HuH-7.5 (cell line): Measurements from ENCODE around the gene VMO1.

Experiments used
- DNase-seq: peaks from one replicate; pipeline ENCODE4 v3.0.0; 2011; ENCODE audit warnings: low spot score

Gene VMO1

DNA sequence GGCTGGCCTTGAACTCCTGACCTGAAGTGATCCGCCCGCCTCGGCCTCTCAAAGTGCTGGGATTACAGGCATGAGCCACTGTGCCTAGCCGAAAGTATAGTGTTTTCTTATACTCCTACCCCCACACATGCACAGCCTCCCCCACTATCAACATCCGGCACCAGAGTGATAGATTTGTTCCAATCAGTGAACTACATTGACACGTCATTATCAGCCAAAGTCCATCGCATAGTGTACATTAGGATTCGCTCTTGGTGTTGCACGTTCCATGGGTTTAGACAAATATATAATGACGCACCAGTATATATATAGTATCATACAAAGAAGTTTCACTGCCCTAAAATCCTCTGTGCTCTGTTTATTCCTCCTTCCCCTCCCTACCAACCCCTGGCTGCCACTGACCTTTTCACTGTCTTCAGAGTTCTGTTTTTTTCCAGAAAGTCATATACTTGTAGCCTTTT lies 26.4 kb downstream of the VMO1 start:
- peak; percentile 35 for DNase-seq

DNA sequence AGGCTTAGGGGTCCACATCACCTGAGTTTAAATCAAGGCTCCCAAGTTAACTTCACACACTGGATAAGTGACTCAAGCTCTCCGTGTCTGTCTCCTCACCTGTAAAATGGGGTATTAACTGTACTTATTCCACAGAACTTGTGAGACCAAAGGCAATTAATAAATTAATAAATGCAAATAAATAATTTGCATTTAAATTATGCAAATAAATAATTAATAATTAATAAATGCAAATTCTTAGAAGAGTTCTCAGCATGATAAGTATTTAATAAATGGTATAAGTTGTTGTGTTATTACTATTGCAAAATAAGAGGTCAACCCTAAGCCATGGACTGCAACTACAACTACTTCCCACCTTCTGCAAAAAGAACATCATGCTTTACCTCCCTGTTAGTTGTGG lies 32.8 kb downstream of the VMO1 start:
- DNase-seq: no peak

DNA sequence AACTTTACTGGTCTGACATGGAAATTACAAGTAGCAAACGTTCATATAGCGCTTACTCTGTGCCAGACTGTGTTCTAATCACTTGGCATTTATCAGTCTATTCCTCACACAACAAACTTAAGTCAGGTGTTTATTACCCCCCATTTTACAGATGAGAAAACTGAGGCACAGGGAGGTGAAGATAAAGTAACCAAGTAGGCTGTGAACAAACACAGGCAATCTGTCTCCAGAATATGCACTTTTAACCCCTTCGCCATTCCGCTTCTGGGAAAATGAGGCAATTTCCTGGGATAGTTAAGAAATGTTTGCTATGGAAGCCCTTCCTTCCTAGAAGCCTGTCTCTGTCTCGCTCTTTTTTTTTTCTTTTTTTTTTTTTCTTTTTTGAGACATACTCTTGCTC lies 34.2 kb downstream of the VMO1 start:
- DNase-seq: no peak

DNA sequence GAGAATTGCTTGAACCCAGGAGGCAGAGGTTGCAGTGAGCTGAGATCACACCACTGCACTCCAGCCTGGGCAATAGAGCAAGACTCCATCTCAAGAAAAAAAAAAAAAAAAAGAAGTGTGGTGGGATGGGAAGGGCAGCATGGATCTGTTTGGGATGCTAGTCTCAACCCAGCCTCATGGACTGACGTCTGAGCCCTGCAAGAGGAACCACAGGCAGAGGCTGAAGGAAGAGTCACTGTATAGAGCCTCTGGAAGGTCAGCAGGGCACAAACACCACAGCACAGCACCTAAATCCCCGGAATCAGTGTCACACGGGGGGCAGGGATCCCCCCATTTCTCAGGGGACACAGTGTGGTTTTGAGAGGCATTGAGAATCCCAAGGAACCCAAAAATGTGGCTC lies 35.6 kb downstream of the VMO1 start:
- no peak for DNase-seq

DNA sequence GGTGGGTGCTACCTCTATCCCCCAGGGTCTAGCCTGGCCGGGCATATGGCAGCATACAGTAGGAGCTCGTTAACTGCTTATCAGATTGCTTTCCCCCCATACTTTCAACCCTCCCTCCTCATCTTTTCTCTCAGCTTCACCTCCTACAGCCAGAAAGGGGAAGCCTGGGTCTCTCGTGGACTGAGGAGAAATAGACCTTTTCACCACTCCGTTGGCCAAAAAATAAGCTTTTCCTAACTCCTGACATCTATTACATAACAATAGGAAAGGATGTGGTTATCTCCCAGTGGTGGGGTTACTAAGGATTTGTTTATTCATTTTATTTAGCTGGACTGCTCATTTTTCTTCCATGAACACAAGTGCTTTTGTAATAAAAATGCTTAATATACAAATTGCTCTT lies 37.5 kb downstream of the VMO1 start:
- DNase-seq: no peak

DNA sequence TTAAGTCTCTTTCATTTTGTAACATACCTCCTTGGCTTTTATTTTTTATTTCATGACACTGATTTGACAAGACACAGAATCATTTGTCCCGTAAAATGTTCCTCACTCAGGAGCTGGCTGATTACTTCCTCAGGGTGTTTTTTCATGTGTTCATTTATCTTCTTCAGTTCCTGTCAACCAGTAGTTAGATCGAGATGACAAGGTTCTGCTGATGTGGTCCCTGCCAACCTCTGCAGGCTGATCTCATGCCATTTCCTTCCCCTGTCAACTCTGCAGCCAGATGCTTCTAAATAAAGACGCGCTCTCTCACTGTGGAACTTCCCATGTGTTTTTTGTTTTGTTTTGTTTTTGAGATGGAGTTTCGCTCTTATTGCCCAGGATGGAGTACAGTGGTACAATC lies 38.3 kb downstream of the VMO1 start:
- no peak for DNase-seq

DNA sequence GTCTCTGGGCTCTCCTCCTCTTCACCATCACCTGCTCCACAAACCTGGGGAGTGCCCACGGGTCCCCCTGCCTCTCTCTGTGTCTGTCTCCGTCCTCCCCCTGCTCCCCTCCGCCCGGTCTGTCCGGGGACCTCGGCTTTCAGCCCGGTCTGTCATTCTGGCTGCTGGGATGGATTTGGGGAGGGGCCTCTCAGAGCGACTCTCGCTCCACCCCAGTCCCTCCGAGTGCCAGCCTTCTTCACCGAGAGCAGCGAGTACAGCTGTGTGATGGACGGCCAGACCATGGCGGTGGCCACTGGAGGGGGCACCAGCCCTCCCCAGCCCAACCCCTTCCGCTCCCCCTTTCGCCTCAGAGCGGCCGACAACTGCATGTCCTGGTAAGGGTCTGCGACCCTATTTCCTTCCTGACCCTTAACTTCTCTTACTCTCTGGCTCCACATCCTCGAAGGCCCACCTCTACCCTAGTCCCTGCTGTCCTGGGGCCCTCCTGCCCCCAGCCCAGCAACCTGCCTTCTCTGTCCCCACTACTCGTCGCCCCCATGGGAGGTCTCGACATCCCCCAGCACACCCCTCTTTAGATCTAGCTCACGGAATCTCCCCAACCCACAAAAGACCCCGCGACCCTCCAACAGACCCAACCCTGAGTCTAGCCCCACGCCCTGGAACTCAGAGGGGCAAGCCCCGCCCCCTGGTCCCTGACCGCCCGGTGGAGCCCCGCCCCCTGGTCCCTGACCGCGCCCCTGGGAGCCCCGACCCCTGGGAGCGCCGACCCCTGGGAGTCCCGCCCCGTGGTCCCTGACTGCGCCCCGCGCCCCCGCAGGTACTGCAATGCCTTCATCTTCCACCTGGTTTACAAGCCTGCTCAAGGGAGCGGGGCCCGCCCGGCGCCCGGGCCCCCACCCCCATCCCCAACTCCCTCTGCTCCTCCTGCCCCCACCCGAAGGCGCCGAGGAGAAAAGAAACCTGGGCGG lies 40.9 kb downstream of the VMO1 start:
- DNase-seq: peak; percentile 37

DNA sequence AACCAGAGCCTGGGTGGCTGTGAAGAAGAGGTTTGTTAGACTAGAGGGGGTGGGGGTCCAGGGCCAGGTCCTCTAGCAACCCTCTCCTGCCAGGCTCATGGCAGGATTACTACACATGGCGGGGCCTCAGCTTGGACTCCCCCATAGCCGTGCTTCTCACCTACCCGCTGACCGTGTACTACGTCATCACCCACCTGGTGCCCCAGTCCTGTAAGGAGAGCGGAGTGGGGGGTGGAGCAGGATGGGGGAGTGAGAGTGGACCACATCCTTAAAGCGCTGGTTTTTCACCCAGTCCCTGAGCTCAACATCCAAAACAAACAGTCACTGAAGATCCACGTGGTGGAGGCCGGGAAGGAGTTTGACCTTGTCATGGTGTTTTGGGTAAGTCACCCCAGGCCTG lies 42.3 kb downstream of the VMO1 start:
- DNase-seq: no peak

DNA sequence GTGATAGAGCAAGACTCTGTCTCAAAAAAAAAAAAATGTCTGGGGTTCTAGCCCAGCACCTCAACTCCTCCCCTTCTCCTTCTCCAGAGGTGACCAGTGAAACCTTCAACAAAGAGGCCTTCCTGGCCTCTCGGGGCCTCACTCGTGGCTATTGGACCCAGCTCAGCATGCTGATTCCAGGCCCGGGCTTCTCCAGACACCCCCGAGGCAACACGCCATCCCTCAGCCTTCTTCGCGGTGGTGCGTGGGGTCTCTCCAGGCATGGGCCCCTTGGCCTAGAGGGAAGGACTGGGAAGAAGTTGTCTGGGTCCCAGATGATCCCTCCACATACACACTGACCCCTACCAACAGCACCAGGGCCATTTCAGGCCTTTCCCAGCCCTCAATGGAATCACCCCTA lies 42.9 kb downstream of the VMO1 start:
- no peak for DNase-seq

DNA sequence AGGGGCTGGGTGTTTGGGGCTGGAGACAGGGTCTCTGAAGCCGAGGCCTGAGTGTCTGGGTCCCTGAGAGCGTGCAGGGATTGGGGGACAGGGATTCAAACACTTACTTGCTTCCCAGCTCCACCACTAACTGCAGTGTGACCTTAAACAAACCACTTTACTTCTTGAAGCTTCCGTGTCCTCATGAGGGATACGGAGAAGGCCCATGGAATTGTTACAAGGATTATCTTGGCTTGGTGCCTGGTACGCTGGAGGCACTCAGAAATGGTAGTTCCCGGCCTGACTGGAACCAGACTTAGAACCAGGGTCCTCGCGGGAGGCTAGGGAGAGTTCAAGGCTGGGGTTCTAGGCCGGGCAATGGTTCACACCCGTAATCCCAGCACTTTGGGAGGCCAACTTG lies 43.5 kb downstream of the VMO1 start:
- no peak for DNase-seq

DNA sequence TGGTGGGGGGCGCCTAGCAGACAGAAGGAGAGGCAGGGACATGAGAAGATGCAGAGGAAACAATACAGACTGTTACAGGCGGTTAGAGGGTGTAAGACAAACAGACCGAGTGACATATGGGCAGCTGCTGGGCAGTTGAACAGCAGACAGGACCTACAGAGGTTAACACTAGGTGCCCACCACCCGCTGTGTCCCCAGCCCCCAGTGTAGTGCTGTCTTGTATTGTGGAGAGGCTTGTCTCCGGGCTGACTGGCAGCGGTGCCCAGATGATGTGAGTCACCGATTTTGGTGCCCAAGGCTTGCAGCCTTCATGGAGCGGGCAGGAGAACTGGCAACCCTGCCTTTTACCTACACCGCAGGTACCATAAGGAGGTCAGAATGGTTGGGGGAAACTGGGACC lies 44.0 kb downstream of the VMO1 start:
- no peak for DNase-seq

DNA sequence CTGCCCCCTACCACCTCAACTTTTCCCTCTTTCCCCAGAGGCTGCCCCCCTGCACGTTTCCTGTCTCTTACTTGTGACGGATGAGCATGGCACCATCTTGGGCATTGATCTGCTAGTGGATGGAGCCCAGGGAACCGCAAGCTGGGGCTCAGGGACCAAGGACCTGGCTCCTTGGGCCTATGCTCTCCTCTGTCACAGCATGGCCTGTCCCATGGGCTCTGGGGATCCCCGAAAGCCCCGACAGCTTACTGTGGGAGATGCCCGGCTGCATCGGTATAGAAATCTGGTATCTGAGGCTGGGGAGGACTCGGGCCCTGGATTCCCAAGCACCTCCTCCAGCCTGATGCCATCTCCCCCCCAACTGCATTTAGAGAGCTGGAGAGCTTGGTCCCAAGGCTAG lies 44.6 kb downstream of the VMO1 start:
- no peak for DNase-seq

DNA sequence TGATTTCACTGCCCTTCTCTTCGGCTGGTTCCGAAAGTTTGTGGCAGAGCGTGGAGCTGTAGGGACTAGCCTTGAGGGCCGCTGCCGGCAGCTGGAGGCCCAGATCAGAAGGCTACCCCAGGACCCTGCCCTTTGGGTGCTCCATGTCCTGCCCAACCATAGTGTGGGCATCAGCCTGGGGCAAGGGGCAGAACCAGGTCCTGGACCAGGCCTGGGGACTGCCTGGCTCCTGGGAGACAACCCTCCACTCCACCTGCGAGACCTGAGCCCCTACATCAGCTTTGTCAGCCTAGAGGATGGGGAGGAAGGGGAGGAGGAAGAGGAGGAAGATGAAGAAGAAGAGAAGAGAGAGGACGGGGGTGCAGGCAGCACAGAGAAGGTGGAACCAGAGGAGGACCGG lies 45.6 kb downstream of the VMO1 start:
- no peak for DNase-seq

DNA sequence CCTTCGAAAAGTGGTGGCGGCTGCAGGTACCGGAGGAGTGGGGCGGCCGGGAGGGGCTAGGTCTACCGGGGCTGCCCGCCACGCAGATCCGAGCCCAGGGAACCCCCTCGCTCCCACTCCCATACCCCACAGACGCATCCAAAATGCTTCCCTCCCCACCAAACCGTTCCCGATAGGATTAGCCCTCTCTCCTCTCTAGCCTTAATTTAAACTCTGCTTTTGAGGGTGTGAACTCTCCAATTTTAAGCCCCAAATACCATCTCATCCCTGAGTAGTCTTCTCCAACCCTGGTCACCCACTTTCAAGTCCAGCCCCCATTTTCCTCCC lies 46.2 kb downstream of the VMO1 start:
- no peak for DNase-seq

DNA sequence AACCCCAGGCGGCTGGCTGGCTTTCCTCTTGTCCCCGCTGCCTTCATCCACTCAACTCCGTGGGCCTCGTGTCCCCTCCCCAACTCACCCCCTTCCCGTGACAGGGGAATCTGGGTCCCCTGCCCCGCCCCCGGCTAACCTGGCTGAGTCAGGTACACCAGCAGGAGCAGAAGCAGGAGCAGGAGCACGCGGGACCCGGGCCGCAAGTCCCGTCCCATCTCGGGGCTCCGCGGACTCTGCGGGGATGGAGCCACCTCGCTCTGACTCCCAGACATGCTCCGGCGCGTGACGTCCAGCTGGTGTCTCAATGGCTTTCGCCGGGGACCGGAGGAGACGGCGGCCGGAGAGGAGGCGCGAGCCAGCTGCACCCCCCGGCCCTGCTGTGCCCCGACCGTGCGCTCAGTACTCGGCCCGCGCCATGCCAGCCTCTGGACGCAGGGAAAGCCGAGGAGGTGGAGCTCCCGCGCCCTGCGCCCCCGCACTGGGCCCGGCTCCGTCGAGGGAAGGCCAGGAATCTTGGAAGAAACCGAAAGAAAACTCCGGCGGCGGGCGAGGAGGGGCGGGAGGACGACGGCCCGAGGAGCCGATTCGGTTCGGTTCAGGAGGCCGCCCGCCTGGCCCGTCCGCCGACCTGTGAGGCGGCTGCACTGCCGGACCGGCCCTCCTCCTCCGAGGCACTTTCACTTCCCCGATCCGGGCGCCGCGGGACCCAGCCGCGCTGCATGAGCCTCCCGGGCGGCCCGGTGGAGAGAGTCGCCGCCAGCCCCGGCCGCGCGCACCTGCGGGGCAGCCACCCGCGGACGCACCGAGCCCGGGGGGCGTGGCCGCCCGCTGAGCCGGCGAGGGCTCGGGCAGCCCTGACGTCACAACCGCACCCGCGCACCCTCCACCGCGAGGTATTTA lies 46.8 kb downstream of the VMO1 start, which contains the start of the genes CXCL16 and ZMYND15:
TSS of gene CXCL16 (minus strand) at position 807 of the 903 bp plus-strand sequence. CDS start at position 218, 589 bp downstream.
TSS of gene ZMYND15 (plus strand) at position 712 of the 903 bp plus-strand sequence. CDS start 716 bp downstream, outside the sequence.
- DNase-seq: peak; percentile 63

DNA sequence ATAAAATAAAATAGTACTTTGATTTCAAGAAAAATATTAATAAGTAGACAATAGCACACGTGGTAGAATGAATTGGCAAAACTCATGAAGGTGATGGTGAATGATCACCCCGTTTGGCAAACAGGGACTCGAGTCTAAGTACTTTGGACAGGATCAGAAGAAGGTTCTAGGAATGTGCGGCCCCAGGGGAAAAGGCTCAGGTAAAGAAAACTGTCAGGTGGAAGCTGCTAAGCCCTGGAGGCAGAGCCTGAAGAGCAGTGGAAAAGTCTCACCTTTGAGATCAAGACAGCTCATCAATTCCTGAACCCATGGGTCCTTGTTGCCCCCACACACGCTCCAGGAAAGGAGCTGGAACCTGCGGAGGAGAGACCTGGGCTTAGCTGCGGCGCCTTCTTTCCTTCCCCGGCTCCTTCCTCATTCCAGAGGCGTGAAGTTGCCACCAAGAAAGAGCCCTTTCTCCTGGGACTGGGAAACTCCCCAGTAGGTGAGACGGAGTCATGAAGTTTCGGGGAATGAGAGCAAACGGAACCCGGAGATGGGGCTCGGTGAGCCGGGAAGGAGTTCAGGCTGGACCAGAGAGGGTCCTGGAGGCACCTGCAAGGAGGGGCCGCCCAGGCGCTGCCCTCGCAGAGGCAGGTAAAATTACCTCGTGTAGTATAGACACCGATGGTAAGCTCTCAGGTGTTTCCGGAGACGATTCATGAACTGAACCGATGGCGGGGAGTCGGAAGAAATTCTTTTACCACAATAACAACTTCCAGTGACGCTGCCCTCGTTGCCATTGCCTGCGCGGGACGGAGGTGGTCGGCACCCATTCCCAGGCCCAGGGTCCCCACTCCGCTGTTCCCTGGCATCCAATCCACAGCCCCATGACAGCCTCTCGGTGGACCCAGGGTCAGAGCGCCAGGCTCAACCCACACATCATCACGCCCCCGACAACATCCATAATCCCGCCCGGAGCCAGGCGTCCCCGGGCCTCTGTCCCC lies 47.7 kb downstream of the VMO1 start:
- no peak for DNase-seq

DNA sequence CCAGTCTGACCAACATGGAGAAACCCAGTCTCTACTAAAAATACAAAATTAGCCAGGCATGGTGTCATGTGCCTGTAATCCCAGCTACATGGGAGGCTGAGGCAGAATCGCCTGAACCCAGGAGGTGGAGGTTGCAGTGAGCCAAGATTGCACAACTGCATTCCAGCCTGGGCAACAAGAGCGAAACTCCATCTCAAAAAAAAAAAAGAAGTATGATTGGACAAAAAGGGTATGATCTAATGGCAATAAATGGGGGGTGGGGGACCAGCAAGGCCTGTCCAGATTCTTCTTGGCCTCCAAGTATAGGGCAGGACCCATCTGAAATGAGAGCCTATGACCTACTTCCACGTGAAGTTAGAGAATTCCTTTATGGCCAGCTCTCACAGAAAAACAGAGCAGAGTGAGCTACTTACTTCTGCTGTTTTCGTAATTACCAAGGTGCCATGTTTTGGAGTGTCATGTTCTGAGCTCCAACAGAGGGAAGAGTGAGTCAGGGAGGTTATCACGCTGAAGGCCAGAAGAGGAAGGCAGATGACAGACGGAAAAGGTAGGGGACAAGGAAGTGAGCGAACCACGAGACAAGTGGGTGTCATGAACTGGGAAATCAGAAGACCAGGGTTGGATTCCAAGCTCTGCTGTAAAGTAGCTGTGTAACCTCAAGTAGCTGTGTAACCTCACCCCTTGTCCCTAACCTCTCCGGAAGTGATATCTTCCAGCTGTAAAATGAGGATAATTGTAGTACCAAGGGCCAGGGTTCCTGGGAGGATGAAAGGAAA lies 50.1 kb downstream of the VMO1 start:
- DNase-seq: no peak
